ENCODE measurements around the gene ZNF467. TPM values are rescaled to one million over a fixed set of nuclear protein-coding genes. Genes with fewer than 3 reads are reported as not detected.
A peak's percentile ranks its signal among the peaks of the same experiment; 100 is the strongest.

Gene ZNF467
- total RNA-seq, 1 donor from 2014 or later, result 9.7 TPM

GRCh38 chr7:149787428-149788299, 14.3 kb upstream of the ZNF467 start:
- no peak for DNase-seq (ENCODE audit: low spot score)

- DNase-seq (ENCODE audit: low spot score), result no peak
Observed at GRCh38 chr7:149785983-149786382, 12.6 kb upstream of the ZNF467 start.

DNA sequence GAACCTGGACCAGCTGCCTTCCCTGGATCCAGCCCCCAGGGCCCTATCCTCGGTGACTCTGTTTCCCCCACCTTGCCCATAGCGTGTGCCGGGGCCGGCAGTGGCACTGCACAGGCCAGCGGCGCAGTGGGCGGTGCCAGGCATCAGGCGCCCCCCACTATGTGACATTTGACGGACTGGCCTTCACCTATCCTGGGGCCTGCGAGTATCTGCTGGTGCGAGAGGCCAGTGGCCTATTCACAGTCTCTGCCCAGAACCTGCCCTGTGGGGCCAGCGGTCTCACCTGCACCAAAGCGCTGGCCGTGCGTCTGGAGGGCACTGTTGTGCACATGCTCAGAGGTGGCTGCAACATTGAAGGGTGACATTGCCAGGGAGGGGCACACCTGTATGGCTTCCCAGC, 12.0 kb upstream of the ZNF467 start:
- DNase-seq (ENCODE audit: low spot score), result no peak

DNA sequence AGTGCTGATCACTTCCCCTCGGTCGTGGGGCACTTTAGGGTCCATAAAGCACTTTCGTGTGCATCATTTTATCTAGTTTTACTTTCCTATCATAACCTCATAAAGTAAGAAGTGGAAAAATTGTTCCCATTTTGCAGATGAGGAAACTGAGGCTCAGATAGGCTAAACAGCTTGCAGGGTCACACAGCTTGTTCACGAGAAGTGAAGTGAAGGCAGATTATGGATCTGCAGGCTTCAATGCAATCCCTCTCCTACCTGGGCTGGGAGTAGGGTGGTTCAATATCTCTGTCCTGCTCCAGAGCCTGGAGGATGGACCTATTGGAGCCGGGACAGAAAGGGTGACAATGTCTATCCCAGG, 10.8 kb upstream of the ZNF467 start:
- DNase-seq (ENCODE audit: low spot score), result no peak

GRCh38 chr7:149783386-149784250, 10.2 kb upstream of the ZNF467 start:
- DNase-seq (ENCODE audit: low spot score), result no peak

DNA sequence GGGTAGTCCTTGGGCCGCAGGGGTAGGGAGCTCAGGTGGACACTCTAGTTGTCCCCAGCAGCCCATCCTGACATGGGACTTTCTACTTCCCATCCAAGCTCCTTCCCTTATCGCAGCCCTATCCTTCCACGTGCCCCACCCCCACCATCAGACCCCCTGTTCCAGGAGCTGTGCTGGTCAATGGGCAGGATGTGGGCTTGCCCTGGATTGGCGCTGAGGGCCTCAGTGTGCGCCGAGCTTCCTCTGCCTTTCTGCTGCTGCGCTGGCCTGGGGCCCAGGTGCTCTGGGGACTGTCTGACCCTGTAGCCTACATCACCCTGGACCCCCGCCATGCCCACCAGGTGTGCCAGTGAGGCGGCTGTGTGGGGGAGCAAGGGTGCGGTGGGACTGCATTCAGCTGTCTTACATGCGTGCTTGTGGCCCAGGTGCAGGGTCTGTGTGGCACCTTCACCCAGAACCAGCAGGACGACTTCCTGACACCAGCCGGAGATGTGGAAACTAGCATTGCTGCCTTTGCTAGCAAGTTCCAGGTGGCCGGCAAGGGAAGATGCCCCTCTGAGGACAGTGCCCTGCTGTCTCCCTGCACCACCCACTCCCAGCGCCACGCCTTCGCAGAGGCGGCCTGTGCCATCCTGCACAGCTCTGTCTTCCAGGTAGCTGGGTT, 9.4 kb upstream of the ZNF467 start:
- DNase-seq (ENCODE audit: low spot score), result no peak

- no peak for DNase-seq (ENCODE audit: low spot score)
Observed at GRCh38 chr7:149781921-149782320, 8.5 kb upstream of the ZNF467 start.

- DNase-seq (ENCODE audit: low spot score), result no peak
Observed at GRCh38 chr7:149780636-149781419, 7.4 kb upstream of the ZNF467 start.

DNA sequence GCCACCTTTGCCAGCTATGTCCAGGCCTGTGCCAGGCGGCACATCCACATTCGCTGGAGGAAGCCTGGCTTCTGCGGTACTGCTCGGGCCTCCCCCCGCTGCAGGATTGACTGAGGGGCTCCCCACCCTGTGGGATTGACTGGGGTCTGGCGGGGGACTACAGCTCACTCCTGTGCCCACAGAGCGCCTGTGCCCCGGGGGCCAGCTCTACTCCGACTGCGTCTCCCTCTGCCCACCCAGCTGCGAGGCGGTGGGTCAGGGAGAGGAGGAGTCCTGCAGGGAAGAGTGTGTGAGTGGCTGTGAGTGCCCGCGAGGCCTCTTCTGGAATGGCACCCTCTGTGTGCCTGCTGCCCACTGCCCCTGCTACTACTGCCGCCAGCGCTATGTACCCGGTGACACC, 6.7 kb upstream of the ZNF467 start:
- DNase-seq (ENCODE audit: low spot score), result no peak

- DNase-seq (ENCODE audit: low spot score), result no peak
Observed at GRCh38 chr7:149779502-149779805, 6.1 kb upstream of the ZNF467 start.

GRCh38 chr7:149778696-149779501, 5.5 kb upstream of the ZNF467 start:
- DNase-seq (ENCODE audit: low spot score), result no peak

DNA sequence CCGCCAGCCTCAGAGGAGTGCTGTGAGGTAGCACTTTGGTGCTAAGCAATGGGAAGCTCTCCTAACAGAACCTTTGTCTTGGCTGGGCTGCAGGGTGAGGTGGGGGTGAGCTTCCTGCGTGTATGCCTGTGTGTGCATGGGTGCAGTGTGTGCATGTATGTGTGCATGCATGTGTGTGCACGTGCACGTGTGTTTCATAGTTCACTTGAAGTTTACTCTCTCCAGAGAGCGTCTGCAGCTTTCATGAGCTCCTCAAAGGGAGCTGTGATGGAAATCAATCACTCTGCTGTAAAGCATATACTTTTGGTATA, 4.9 kb upstream of the ZNF467 start:
- DNase-seq (ENCODE audit: low spot score), result no peak

DNA sequence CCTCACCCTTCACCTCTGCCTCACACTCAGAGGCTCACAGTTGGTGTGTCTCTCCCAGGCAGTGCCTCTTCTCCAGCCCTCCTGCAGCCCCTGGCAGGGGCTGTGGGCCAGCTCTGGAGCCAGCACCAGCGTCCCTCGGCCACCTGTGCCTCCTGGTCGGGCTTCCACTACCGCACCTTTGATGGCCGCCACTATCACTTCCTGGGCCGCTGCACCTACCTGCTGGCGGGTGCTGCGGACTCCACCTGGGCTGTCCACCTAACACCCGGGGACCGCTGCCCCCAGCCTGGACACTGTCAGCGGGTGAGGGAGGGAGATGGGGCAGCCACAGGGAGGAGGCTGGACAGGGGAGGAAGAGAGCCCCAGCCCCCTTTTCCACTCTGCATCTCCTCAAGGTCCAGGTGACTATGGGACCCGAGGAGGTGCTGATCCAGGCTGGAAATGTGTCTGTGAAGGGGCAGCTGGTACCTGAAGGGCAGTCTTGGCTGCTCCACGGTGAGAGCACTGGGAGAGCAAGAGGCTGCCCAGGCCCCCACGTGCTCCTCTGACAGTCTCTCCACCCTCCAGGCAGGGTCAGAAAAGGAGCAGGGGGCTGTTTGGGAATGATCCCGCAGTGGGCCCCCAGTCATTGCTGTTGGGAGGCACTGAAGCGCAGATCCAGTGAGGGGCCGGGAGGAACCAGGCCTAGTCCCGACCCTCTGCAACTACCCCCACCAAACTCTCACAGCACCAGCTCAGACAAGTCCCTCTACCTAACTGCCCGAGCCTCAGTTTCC, 4.4 kb upstream of the ZNF467 start:
- DNase-seq (ENCODE audit: low spot score), result no peak

- DNase-seq (ENCODE audit: low spot score), result no peak
Observed at GRCh38 chr7:149776848-149777407, 3.5 kb upstream of the ZNF467 start.

GRCh38 chr7:149776289-149776688, 2.9 kb upstream of the ZNF467 start:
- DNase-seq (ENCODE audit: low spot score), result peak; percentile 71

DNA sequence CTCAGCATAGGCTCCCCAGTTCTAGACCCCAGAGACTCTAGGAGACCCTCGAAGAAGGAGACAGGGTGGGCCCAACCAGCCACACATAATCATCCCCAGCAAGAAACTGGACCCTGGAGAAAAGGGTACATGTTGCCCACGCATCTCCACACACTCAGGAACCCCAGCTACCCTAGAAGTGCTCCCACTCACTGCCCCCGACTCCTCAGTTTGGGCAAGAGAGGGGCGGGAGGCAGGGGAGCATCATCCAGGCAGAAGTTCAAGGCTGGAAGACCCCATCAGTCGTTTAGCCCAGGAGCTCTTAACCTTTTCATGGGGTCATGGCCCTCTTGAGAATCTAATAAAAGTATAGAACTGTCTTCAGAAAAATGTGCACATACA, 1.8 kb upstream of the ZNF467 start:
- no peak for DNase-seq (ENCODE audit: low spot score)

- DNase-seq (ENCODE audit: low spot score), result no peak
Observed at GRCh38 chr7:149774237-149775175, 1.1 kb upstream of the ZNF467 start.

DNA sequence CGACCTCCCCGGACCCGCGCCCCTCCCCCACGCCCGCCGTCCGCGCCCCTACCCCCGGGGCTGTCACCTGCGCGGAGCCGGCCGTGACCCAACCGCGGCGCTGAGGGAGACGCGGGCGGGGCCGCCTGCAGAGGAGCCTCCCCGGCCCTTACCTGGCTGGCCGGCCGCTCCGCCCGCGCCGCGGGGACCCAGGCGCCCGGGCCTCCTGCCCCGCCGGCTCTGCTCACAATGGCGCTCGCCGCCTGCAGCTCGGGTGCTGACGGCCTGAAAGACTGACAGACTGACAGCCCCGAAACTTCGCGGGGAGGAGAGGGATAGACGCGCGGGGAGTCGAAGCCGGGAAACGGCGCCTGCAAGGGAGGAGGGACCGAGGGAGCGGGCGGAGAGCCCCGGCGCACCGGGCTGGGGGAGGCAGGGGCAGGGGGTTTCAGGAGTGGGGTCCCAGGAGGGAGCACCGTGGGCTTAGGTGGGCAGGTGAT, 393 bp downstream of the ZNF467 start:
- no peak for DNase-seq (ENCODE audit: low spot score)

Data from ureter (tissue), 1 donor.